Activated T-helper 17 cell treated with anti-CD3 and anti-CD28 coated beads, Interleukin-2, amount 50 U/mL, for 72 hours (primary cell): ENCODE measurements around the gene MBD3L2. TPM values are rescaled to one million over a fixed set of nuclear protein-coding genes. Genes with fewer than 3 reads are reported as not detected.
"Not testable (repeated sequence)": the region's sequence is repeated elsewhere in the genome, so short reads cannot be mapped to it uniquely, and the experiment has no call there.

ENCODE experiments used
- ATAC-seq: fragments of 150-1000 bp; cut with Tn5 transposase; replicated peaks from 2 replicates; pipeline ENCODE4 v1.10.0; 2021; ENCODE audit warnings: mild to moderate bottlenecking, moderate library complexity
- H3K27ac Mint-ChIP-seq: one replicate; pipeline ENCODE4 v1.8.0; 2022; ENCODE audit warnings: mixed read lengths
- H3K27me3 Mint-ChIP-seq: one replicate; pipeline ENCODE4 v1.8.0; 2022; ENCODE audit warnings: mixed read lengths
- H3K36me3 Mint-ChIP-seq: one replicate; pipeline ENCODE4 v1.8.0; 2022; ENCODE audit warnings: low read depth, mild to moderate bottlenecking, mixed read lengths
- H3K4me1 Mint-ChIP-seq: one replicate; pipeline ENCODE4 v1.8.0; 2022; ENCODE audit warnings: mixed read lengths
- H3K4me3 Mint-ChIP-seq: one replicate; pipeline ENCODE4 v1.8.0; 2022; ENCODE audit warnings: mild to moderate bottlenecking, mixed read lengths
- H3K9me3 Mint-ChIP-seq: one replicate; pipeline ENCODE4 v1.8.0; 2022; ENCODE audit warnings: mixed read lengths
- total RNA-seq, 2 donors: library from RNA; stranded (reverse); gene quantifications; one replicate each; pipeline ENCODE4 v1.2.3, GENCODE V29; 2022

The MBD3L2 gene
- total RNA-seq, 2 donors from 2014 or later, result not detected

DNA sequence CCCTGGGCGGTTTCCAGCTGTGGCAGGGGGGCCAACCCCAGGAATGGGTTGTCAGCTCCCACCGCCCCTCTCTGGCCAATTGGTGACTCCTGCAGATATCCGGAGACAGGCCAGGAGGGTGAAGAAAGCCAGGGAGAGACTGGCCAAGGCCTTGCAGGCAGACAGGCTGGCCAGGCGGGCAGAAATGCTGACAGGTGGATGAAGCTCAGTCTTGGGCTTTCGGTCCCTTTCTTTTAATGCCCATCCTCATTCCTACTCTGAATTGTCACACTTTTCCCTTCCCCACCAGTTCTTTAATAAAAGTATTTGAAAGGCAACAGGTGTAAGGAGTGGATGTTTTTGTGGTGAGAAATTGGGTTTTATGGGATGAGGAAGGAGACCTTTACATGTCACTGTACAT lies 2.3 kb downstream of the MBD3L2 start:
- H3K27me3 Mint-ChIP-seq, ATAC-seq, H3K4me1 Mint-ChIP-seq, H3K4me3 Mint-ChIP-seq, H3K27ac Mint-ChIP-seq, H3K36me3 Mint-ChIP-seq, H3K9me3 Mint-ChIP-seq: not testable (repeated sequence)

DNA sequence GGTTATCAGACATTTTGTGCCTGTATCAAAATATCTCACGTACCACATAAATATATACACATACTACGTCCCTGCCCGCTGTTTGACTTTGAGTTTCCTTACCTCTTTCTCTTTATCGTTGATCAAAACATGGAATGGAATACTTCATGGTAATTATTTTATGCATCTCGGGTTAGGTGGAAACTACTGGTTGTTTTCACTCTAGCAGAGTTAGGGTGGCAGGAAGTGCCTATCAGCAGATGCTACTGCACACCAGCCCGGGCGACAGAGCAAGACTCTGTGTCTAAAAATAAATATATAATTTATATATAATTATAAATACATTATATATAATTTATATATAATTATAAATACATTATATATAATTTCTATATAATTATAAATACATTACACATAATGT lies 3.8 kb downstream of the MBD3L2 start:
- not testable (repeated sequence) for H3K27me3 Mint-ChIP-seq, H3K36me3 Mint-ChIP-seq, H3K9me3 Mint-ChIP-seq, ATAC-seq, H3K4me1 Mint-ChIP-seq, H3K4me3 Mint-ChIP-seq, H3K27ac Mint-ChIP-seq

DNA sequence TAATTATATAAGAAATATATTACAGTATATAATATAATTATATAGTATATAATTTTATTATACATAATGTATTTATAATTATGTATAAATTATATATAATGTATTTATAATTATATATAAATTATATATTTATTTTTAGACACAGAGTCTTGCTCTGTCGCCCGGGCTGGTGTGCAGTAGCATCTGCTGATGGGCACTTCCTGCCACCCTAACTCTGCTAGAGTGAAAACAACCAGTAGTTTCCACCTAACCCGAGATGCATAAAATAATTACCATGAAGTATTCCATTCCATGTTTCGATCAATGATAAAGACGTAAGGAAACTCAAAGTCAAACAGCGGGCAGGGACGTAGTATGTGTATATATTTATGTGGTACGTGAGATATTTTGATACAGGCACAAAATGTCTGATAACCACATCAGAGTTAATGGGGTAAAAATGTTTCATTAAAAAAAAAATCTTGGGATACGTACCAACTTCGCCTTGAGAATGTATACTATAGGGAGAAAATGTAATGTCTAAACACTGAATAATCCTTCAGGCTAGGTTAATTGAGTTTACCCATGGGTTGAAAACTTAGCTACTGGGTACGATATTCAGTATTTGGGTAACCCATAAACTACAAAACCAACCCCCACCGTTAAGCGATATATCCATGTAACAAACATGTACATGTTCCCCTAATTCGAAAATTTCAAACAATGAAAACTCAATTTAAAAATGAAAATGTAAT lies 5.7 kb downstream of the MBD3L2 start:
- H3K4me1 Mint-ChIP-seq, H3K27ac Mint-ChIP-seq, H3K27me3 Mint-ChIP-seq, H3K9me3 Mint-ChIP-seq, H3K36me3 Mint-ChIP-seq, ATAC-seq, H3K4me3 Mint-ChIP-seq: not testable (repeated sequence)

DNA sequence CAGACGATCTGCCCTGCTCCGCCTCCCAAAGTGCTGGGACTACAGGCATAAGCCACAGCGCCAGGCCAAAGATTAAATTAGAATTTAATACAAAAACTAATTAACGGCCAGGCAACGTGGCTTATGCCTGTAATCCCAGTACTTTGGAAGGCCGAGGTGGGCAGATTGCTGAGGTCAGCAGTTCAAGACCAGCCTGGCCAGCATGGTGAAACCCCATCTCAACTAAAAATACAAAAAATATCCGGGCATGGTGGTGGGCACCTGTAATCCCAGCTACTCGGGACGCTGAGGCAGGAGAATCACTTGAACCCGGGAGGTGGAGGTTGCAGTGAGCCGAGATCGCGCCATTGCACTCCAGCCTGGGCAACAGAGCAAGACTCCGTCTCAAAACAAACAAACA lies 6.6 kb downstream of the MBD3L2 start:
- not testable (repeated sequence) for H3K4me1 Mint-ChIP-seq, H3K27me3 Mint-ChIP-seq, H3K27ac Mint-ChIP-seq, H3K36me3 Mint-ChIP-seq, ATAC-seq, H3K4me3 Mint-ChIP-seq, H3K9me3 Mint-ChIP-seq

DNA sequence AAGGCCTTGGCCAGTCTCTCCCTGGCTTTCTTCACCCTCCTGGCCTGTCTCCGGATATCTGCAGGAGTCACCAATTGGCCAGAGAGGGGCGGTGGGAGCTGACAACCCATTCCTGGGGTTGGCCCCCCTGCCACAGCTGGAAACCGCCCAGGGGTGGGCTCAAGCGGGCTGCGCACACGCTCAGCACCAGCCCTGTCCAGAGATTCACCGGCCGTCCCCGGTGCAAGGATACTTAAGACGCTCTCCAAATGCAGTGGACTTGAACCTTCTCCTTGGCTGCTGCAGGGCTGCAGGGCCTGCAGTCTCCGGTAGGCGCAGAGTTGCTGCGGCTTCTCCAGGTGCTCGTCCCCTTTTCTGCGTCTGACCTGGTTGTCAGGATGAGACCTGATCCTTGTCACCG lies 7.2 kb downstream of the MBD3L2 start:
- H3K36me3 Mint-ChIP-seq, H3K9me3 Mint-ChIP-seq, H3K27me3 Mint-ChIP-seq, H3K4me3 Mint-ChIP-seq, H3K27ac Mint-ChIP-seq, ATAC-seq, H3K4me1 Mint-ChIP-seq: not testable (repeated sequence)

DNA sequence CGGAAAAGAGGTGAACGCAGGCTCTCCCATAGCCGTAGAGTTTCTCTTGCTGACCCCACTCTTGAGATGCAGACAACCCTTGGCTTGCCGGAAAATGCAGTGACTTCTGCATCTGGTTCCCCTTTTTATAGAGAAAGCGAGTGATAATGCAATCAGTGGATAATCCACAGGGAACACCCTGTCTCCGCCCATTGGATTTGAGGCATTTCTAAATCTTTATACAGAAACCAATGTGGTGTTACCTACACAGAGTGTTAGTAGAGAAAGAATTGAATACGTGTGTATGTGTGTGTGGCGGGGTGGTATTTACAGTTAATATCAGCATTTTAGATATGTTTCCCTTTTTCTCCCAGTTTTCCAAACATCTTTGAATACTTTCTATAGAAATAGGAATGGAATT lies 9.5 kb downstream of the MBD3L2 start, which contains the start of gene MBD3L3:
TSS of gene MBD3L3 (minus strand) at position 101 of the 400 bp plus-strand sequence. CDS start at position 30, 71 bp downstream.
- ATAC-seq, H3K4me1 Mint-ChIP-seq, H3K4me3 Mint-ChIP-seq, H3K27me3 Mint-ChIP-seq, H3K36me3 Mint-ChIP-seq, H3K27ac Mint-ChIP-seq, H3K9me3 Mint-ChIP-seq: not testable (repeated sequence)

DNA sequence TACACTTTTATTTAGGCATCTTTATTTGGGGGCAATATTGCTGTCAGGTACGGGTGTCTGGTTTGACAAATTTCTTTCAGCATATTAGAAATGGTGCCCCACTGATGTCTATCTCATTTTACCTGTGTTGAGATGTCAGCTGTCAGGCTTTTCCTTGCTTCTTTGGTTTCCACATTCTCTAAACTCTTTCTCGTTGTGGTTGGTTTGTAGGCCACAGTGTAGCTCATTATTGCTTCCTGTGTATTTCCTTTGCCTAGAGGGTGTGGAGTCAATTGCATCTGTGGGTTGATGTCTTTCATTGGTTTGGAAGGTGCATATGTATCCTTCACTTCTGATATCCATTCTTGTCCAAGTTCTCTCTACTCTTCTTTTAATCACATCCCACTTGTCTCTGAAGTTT lies 10.9 kb downstream of the MBD3L2 start:
- H3K4me3 Mint-ChIP-seq, H3K27ac Mint-ChIP-seq, H3K27me3 Mint-ChIP-seq, H3K36me3 Mint-ChIP-seq, H3K9me3 Mint-ChIP-seq, H3K4me1 Mint-ChIP-seq: not testable (repeated sequence)
- ATAC-seq, result peak; percentile 55

DNA sequence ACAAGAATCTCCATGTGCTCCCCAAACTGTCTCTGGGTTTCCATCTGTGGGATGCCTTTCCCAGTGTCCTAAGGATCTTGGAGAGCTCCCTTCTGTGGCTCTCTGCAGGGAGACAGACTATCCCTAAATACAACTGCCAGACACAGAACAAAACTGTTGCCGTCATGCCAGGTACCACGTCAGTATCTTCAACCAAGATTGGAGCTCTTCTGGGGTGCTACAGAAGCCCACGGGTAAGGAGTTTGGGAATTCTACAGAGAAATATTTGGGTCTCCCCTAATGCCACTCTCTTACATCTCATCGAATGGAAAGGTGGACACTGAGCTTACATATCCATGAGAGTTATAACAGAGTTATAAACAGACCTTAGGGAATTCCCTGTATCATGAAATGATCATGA lies 14.2 kb downstream of the MBD3L2 start:
- no peaks in the 10 kb centered on the region for H3K4me1 Mint-ChIP-seq
- no peaks in the 10 kb centered on the region for H3K9me3 Mint-ChIP-seq
- H3K27ac Mint-ChIP-seq, result no peak overlapping the region
- H3K4me3 Mint-ChIP-seq, result no peak overlapping the region
- H3K27me3 Mint-ChIP-seq, result no peaks in the 10 kb centered on the region
- no peaks in the 10 kb centered on the region for H3K36me3 Mint-ChIP-seq
- ATAC-seq, result peak; percentile 35

DNA sequence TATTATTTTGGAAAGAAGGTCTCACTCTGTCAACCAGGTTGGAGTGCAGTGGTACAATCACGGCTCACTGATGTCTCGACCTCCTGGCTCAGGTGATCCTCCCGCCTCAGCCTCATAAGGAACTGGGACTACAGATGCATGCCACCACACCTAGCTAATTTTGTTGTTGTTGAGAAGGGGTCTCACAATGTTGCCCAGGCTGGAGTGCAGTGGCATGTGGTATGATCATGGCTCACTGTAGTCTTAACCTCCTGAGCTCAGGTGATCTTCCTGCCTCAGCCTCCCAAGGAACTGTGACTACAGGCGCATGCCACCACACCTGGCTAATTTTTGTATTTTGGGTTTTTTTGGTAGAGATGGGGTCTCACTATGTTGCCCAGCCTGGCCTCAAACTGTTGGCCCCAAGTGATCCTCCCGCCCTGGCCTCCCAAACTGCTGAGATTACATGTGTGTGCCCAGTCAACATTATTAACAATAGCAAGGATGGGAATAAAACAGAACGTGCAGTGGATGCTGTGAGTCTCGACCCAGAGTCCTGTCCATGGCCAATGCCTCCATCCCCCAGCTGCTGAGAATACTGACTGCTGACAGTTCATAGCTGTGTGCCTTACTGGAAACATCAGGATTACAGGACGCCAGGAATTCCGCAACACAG lies 14.8 kb downstream of the MBD3L2 start:
- no peaks in the 10 kb centered on the region for H3K4me1 Mint-ChIP-seq
- no peak overlapping the region for H3K4me3 Mint-ChIP-seq
- no peak overlapping the region for H3K27ac Mint-ChIP-seq
- no peaks in the 10 kb centered on the region for H3K9me3 Mint-ChIP-seq
- no peaks in the 10 kb centered on the region for H3K36me3 Mint-ChIP-seq
- ATAC-seq, result peak; percentile 56
- H3K27me3 Mint-ChIP-seq, result no peaks in the 10 kb centered on the region

DNA sequence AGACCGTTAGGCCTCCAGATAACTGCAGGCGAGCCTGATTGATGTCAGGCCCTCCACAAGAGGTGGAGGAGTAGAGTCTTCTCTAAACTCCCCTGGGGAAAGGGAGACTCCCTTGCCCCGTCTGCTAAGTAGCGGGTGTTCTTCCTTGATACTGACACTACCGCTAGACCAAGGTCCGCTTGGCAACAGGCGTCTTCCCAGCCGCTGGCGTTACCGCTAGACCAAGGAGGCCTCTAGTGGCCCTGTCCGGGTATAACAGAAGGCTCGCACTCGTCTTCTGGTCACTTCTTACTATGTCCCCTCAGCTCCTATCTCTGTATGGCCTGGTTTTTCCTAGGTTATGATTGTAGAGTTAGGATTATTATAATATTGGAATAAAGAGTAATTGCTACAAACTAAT lies 18.0 kb downstream of the MBD3L2 start:
- not testable (repeated sequence) for H3K27me3 Mint-ChIP-seq
- peaks cover 28% of the 10 kb centered on the region for H3K36me3 Mint-ChIP-seq

DNA sequence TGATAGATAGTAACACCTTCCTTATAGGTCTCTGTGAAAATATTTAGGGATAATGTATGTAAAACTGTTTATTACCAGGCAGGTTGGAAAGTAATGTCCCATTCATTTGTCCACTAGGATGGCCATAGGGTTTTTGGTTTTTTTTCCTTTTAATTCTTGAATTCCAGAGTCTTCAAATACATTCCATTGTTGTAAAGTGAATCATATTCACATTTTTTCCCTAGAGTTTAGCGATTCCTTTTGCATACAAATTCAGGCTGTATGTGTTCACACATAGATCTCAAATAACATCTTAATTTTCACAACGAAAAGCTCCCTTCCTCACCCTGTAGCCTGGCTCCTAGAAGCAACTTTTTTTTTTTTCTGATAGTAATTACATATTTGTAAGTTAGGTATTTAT lies 18.6 kb downstream of the MBD3L2 start:
- Mint-ChIP-seq H3K9me3 (no peaks in the 10 kb centered on the region), H3K27me3 (no peaks in the 10 kb centered on the region), H3K27ac (no peak overlapping the region), H3K4me3 (no peak overlapping the region), H3K36me3 (peaks cover 34% of the 10 kb centered on the region), H3K4me1 (peaks cover 5% of the 10 kb centered on the region)
- ATAC-seq, result no peak

More for the DNA sequence above, 18.0 kb downstream of the MBD3L2 start:
- ATAC-seq, H3K27ac Mint-ChIP-seq, H3K4me3 Mint-ChIP-seq, H3K4me1 Mint-ChIP-seq, H3K9me3 Mint-ChIP-seq: not testable (repeated sequence)

DNA sequence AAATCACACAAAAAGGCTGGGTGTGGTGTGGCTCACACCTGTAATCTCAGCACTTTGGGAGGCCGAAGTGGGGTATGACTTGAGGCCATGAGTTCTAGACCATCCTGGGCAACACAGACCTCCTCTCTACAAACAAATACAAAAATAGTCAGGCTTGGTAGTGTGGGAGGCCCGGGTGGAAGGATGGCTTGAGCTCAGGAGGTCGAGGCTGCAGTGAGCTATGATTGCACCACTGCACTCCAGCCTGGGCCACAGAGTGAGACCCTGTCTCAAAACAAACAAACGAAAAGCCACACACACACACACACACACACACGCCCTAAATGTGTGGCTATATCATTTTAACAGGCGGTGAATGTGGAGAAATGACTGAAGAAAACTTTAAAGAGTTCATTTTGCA lies 19.5 kb downstream of the MBD3L2 start:
- Mint-ChIP-seq H3K4me3 (peak overlapping the region; percentile 92), H3K4me1 (peaks cover 5% of the 10 kb centered on the region), H3K36me3 (peaks cover 43% of the 10 kb centered on the region), H3K9me3 (no peaks in the 10 kb centered on the region), H3K27me3 (no peaks in the 10 kb centered on the region), H3K27ac (peak overlapping the region; percentile 91)
- ATAC-seq, result no peak

DNA sequence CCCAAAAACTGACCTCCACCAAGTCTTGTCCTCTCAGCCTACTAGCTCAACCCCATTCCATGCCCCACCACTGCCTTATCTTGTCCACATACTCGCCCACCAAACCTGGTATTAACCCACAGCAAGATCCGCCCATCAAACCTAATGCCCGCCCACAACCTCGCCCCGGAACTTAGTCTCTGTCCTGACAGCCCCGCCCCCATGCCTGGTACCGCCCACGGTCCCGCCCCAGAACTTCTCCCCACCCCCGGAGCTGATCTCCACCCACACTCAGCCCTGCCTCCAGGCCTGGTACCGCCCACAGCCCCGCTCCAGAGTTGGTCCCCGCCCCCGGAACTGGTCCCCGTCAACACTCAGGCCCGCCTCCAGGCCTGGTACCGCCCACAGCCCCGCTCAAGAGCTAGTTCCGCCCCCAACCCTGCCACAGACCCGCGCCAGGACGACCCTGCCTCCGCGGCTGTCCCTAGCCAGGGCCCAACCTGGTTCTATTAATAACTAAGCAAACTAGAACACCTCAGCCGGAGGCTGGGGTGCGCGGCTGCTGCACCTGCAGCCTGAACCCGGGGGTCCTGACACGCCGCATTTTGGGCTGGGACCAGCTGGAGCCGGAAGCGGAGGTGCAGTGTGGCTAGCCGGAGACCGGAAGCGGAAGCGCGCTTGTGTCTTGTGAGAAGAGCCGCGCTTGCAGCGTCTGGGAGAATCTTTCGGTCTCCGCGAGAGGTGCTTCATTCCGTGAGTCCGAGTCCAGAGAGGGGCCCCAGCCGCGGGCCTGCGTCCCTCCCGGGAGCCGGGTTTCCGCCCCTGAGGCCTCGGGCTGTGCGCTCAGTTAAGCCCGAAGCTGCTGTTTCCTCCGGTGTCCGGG lies 20.2 kb downstream of the MBD3L2 start, which contains the start of gene ZNF557:
TSS of gene ZNF557 (plus strand) at position 662 of the 862 bp plus-strand sequence. CDS start 5,372 bp downstream, outside the sequence.
- peak within 1 kb of the TSS; percentile 91 for H3K27ac Mint-ChIP-seq
- H3K4me3 Mint-ChIP-seq, result peak within 1 kb of the TSS; percentile 92
- H3K27me3 Mint-ChIP-seq, result no peaks in the 10 kb centered on the region
- peaks cover 1% of the 10 kb centered on the region for H3K9me3 Mint-ChIP-seq
- peaks cover 50% of the 10 kb centered on the region for H3K36me3 Mint-ChIP-seq
- peak; percentile 94 for ATAC-seq
- peaks cover 6% of the 10 kb centered on the region for H3K4me1 Mint-ChIP-seq

DNA sequence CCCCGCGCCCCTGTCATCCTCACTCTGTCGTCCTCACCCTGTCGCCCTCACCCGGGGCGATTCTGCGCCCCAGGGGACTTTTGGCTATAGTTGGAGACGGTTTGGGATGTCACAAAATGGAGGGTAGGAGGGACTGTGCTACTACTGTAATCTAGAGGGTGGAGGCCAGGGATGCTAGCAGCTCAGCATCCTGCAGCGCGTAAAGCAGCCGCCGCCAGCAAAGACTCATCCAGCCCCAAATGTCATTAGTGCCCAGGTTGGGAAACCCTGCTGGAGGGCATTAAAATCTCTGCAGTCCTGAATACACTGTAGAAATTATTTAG lies 20.7 kb downstream of the MBD3L2 start:
- H3K27ac Mint-ChIP-seq, result peak overlapping the region; percentile 91
- ATAC-seq, result no peak
- H3K9me3 Mint-ChIP-seq, result peaks cover 3% of the 10 kb centered on the region
- peak overlapping the region; percentile 92 for H3K4me3 Mint-ChIP-seq
- H3K4me1 Mint-ChIP-seq, result peaks cover 9% of the 10 kb centered on the region
- H3K27me3 Mint-ChIP-seq, result no peaks in the 10 kb centered on the region
- H3K36me3 Mint-ChIP-seq, result peaks cover 56% of the 10 kb centered on the region

DNA sequence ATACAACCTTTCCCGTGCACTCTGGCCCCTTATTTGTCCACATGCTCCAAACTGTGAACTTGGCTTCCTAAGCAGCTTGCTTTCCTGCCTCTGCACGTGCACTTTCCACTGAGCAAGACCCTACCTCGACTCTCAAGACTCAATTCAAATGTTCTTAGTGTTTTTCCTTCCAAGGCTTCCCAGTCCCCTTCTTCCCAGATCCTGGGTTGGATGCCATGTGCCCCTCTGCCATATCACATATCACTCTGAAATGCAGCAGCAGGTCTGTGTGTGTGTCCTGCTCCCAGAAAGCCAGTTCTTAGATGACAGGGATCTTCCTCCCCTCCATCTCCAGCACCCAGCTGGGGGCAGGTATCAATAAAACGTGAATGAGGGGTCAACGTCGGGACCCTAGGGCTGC lies 23.4 kb downstream of the MBD3L2 start:
- Mint-ChIP-seq H3K4me3 (no peak overlapping the region), H3K27ac (no peak overlapping the region), H3K36me3 (peaks cover 83% of the 10 kb centered on the region), H3K27me3 (no peaks in the 10 kb centered on the region), H3K9me3 (peaks cover 3% of the 10 kb centered on the region), H3K4me1 (peaks cover 9% of the 10 kb centered on the region)
- no peak for ATAC-seq
